Fibroblast of villous mesenchyme (primary cell): ENCODE results near the gene KLHDC1. TPM values are rescaled to one million over a fixed set of nuclear protein-coding genes. Genes with fewer than 3 reads are reported as not detected.

Source experiments
- DNase-seq: peaks from one replicate; pipeline ENCODE4 v3.0.0-alpha.2; 2010; ENCODE audit warnings: low read depth
- H3K4me3 ChIP-seq: 2 replicates; pipeline ENCODE4 v1.5.1; 2011; ENCODE audit warnings: low read depth, mild to moderate bottlenecking, low read length
- small RNA-seq: library from RNA; depleted of rRNA; stranded (forward); fragments of <200 nt; gene quantifications from one replicate; pipeline ENCODE3, GENCODE V24; 2012
- total RNA-seq: library from RNA; depleted of rRNA; stranded (reverse); fragments of >200 nt; gene quantifications from 2 replicates; pipeline ENCODE4 v1.2.3, GENCODE V29; 2012
- TF ChIP-seq, protein P1 (sequence below): IDR thresholded peaks from 2 replicates; pipeline ENCODE4 v1.5.1; 2012; ENCODE audit warnings: low read depth, mild to moderate bottlenecking, low read length; ENCODE audit not compliant: insufficient read depth

KLHDC1 gene
- total RNA-seq, 1 donor = 3.0 TPM

DNA sequence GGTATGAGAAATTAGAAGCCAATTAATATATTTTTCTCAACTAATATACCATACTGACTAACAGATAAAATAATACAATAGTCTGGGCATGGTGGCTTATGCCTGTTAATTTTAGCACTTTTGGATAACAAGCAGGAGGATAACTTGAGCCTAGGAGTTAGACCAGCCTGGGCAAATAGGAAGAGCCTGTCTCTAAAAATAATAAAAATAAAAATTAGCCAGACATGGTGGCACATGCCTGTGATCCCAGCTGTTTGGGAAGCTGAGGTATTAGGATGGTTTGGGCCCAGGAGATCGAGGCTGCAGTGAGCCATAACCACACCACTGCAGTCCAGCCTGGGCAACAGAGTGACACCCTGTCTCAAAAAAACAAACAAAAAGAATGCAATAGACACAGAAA lies 99.7 kb downstream of the KLHDC1 start:
- DNase-seq = no peak
- H3K4me3 ChIP-seq = no peak overlapping the region

DNA sequence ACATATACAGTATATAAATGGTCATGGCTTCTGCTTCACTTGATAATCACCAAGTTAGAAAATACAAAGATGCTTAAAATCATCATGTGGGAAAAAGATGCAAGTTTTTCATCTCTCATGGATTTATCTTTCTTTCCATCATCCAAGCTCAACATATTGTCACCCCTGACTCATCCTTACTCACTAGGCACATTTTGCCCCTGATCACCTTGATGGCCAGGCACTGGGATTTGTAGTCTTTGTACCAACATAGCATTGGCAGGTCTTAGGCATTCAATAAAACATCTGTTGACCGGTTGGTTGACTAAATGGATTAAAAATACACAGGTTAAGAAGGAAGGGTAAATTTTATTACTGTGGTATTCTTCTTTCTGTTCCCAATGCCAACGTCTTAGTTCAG lies 103.1 kb downstream of the KLHDC1 start:
- DNase-seq = no peak

More for the DNA sequence above, 99.7 kb downstream of the KLHDC1 start:
- TF ChIP-seq, protein P1, sequence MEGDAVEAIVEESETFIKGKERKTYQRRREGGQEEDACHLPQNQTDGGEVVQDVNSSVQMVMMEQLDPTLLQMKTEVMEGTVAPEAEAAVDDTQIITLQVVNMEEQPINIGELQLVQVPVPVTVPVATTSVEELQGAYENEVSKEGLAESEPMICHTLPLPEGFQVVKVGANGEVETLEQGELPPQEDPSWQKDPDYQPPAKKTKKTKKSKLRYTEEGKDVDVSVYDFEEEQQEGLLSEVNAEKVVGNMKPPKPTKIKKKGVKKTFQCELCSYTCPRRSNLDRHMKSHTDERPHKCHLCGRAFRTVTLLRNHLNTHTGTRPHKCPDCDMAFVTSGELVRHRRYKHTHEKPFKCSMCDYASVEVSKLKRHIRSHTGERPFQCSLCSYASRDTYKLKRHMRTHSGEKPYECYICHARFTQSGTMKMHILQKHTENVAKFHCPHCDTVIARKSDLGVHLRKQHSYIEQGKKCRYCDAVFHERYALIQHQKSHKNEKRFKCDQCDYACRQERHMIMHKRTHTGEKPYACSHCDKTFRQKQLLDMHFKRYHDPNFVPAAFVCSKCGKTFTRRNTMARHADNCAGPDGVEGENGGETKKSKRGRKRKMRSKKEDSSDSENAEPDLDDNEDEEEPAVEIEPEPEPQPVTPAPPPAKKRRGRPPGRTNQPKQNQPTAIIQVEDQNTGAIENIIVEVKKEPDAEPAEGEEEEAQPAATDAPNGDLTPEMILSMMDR = no peak

More for the DNA sequence above, 103.1 kb downstream of the KLHDC1 start:
- TF ChIP-seq, protein P1 = no peak
- no peak overlapping the region for H3K4me3 ChIP-seq

Small RNAs within 50 kb of the gene (small RNA-seq; reads per million reads assigned to genes)
- not detected for gene RNU6ATAC30P

Other genes starting within 250 kb of the KLHDC1 start
- 2,020 and 2,708 TPM in 2 replicates for gene RPS29, start 106.7 kb upstream of the KLHDC1 start, total RNA-seq
- 20.9 and 26.8 TPM in 2 replicates for gene LRR1, start 94.2 kb upstream of the KLHDC1 start, total RNA-seq
- gene RPL36AL, start 72.5 kb upstream of the KLHDC1 start, total RNA-seq = 175 and 217 TPM in 2 replicates
- 79.9 and 104 TPM in 2 replicates for gene MGAT2, start 72.3 kb upstream of the KLHDC1 start, total RNA-seq
- 8.4 and 11.7 TPM in 2 replicates for gene DNAAF2, start 57.9 kb upstream of the KLHDC1 start, total RNA-seq
- 14.2 and 17.3 TPM in 2 replicates for gene POLE2, start 4.9 kb upstream of the KLHDC1 start, total RNA-seq
- gene KLHDC2, start 75.0 kb downstream of the KLHDC1 start, total RNA-seq = 63.0 and 73.1 TPM in 2 replicates
- gene NEMF, start 159.7 kb downstream of the KLHDC1 start, total RNA-seq = 70.0 and 72.5 TPM in 2 replicates
- gene ARF6, start 200.0 kb downstream of the KLHDC1 start, total RNA-seq = 60.2 and 111 TPM in 2 replicates